Liver (tissue), 3 donors: ENCODE results near the gene CDK1.

Experiments
- ATF3 ChIP-seq: IDR thresholded peaks from 2 replicates; pipeline ENCODE4 v1.6.1; 2016; ENCODE audit warnings: antibody characterized with exemption
- EGR1 ChIP-seq, 2 donors: IDR thresholded peaks; 2 replicates each; pipeline ENCODE4 v1.6.1; 2016 to 2018; ENCODE audit warnings: antibody characterized with exemption in 2 of 2, low read depth in 2 of 2
- FOXA1 ChIP-seq: IDR thresholded peaks from 2 replicates; pipeline ENCODE4 v1.6.1; 2016; ENCODE audit warnings: antibody characterized with exemption
- HNF4G ChIP-seq: IDR thresholded peaks from 2 replicates; pipeline ENCODE4 v1.6.1; 2016; ENCODE audit warnings: antibody characterized with exemption
- JUND ChIP-seq, 2 donors: IDR thresholded peaks; 2 replicates each; pipeline ENCODE4 v1.6.1; 2016; ENCODE audit warnings: antibody characterized with exemption in 2 of 2
- RAD21 ChIP-seq, 2 donors: IDR thresholded peaks; 2 replicates each; pipeline ENCODE4 v1.6.1; 2016; ENCODE audit warnings: antibody characterized with exemption in 2 of 2, mild to moderate bottlenecking in 2 of 2
- RXRA ChIP-seq, 2 donors: IDR thresholded peaks; 2 replicates each; pipeline ENCODE4 v1.6.1; 2017 to 2018; ENCODE audit warnings: antibody characterized with exemption in 2 of 2, mild to moderate bottlenecking in 1 of 2
- SP1 ChIP-seq: IDR thresholded peaks from 2 replicates; pipeline ENCODE4 v1.6.1; 2018; ENCODE audit warnings: antibody characterized with exemption, mild to moderate bottlenecking
- TAF1 ChIP-seq: conservative IDR thresholded peaks from 2 replicates; pipeline ENCODE4 v1.6.1; 2016; ENCODE audit warnings: antibody characterized with exemption, mild to moderate bottlenecking
- YY1 ChIP-seq: IDR thresholded peaks from 2 replicates; pipeline ENCODE4 v1.6.1; 2016; ENCODE audit warnings: antibody characterized with exemption, mild to moderate bottlenecking
- ZBTB33 ChIP-seq: IDR thresholded peaks from 2 replicates; pipeline ENCODE4 v1.6.1; 2016; ENCODE audit warnings: antibody characterized with exemption
- TF ChIP-seq, protein P1 (sequence below): fragments of 150-350 bp; IDR thresholded peaks from 2 replicates; pipeline ENCODE4 v1.5.1; 2017; ENCODE audit warnings: improper control_type of control experiment, low read depth, low read length; ENCODE audit not compliant: missing input control
- TF ChIP-seq, protein P2 (sequence below): IDR thresholded peaks from 2 replicates; pipeline ENCODE4 v1.6.1; 2016; ENCODE audit warnings: antibody characterized with exemption, mild to moderate bottlenecking
- donor health status: healthy.
- donor health status: healthy.

DNA sequence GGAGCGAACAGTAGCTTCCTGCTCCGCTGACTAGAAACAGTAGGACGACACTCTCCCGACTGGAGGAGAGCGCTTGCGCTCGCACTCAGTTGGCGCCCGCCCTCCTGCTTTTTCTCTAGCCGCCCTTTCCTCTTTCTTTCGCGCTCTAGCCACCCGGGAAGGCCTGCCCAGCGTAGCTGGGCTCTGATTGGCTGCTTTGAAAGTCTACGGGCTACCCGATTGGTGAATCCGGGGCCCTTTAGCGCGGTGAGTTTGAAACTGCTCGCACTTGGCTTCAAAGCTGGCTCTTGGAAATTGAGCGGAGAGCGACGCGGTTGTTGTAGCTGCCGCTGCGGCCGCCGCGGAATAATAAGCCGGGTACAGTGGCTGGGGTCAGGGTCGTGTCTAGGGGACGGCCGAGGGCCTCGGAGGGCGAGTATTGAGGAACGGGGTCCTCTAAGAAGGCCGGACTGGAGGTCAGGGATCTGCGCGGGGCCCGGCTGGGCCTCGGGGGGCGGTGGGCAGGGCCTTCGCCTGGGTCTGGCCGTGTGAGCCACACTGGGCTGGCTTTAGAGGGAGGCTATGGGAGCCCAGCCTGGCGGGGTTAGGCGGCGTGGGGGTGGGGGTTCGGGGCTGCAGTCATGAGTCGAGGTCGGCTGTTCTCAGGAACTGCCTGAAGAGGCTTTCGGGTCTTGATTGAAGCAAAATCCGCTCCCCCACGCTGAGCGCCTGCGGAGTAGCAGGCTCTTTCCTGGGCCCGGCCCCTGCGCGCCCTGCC is at the start of gene CDK1:
- TF ChIP-seq, protein P1, sequence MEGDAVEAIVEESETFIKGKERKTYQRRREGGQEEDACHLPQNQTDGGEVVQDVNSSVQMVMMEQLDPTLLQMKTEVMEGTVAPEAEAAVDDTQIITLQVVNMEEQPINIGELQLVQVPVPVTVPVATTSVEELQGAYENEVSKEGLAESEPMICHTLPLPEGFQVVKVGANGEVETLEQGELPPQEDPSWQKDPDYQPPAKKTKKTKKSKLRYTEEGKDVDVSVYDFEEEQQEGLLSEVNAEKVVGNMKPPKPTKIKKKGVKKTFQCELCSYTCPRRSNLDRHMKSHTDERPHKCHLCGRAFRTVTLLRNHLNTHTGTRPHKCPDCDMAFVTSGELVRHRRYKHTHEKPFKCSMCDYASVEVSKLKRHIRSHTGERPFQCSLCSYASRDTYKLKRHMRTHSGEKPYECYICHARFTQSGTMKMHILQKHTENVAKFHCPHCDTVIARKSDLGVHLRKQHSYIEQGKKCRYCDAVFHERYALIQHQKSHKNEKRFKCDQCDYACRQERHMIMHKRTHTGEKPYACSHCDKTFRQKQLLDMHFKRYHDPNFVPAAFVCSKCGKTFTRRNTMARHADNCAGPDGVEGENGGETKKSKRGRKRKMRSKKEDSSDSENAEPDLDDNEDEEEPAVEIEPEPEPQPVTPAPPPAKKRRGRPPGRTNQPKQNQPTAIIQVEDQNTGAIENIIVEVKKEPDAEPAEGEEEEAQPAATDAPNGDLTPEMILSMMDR, result no peak
- peak; percentile 75 for TF ChIP-seq SP1
- TF ChIP-seq ZBTB33, result peak; percentile 61
- TF ChIP-seq RAD21 (IDR thresholded peaks at IDR 0.05), result peak in 1 of 2 donors; percentile 43
- no peak for TF ChIP-seq HNF4G
- TF ChIP-seq ATF3, result no peak
- peak; percentile 76 for TF ChIP-seq YY1
- TF ChIP-seq JUND (IDR thresholded peaks at IDR 0.05), result peak in 1 of 2 donors; percentile 34
- peak; percentile 39 for TF ChIP-seq TAF1
- no peak for TF ChIP-seq EGR1 (IDR thresholded peaks at IDR 0.05; ENCODE audit: low read depth in 2 of 2)
- TF ChIP-seq RXRA (IDR thresholded peaks at IDR 0.05), result peak; percentile 24 to 33
- TF ChIP-seq FOXA1, result no peak
- TF ChIP-seq, protein P2, sequence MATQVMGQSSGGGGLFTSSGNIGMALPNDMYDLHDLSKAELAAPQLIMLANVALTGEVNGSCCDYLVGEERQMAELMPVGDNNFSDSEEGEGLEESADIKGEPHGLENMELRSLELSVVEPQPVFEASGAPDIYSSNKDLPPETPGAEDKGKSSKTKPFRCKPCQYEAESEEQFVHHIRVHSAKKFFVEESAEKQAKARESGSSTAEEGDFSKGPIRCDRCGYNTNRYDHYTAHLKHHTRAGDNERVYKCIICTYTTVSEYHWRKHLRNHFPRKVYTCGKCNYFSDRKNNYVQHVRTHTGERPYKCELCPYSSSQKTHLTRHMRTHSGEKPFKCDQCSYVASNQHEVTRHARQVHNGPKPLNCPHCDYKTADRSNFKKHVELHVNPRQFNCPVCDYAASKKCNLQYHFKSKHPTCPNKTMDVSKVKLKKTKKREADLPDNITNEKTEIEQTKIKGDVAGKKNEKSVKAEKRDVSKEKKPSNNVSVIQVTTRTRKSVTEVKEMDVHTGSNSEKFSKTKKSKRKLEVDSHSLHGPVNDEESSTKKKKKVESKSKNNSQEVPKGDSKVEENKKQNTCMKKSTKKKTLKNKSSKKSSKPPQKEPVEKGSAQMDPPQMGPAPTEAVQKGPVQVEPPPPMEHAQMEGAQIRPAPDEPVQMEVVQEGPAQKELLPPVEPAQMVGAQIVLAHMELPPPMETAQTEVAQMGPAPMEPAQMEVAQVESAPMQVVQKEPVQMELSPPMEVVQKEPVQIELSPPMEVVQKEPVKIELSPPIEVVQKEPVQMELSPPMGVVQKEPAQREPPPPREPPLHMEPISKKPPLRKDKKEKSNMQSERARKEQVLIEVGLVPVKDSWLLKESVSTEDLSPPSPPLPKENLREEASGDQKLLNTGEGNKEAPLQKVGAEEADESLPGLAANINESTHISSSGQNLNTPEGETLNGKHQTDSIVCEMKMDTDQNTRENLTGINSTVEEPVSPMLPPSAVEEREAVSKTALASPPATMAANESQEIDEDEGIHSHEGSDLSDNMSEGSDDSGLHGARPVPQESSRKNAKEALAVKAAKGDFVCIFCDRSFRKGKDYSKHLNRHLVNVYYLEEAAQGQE, result peak; percentile 53
